NCI-H2171 (cell line): ENCODE results near the gene PLCL1.

Experiments used
- DNase-seq: peaks from one replicate; lab custom pipeline; 2025; lab: John Stamatoyannopoulos, UW

Gene PLCL1

GRCh38 chr2:197857476-197858107, 53.2 kb downstream of the PLCL1 start:
- DNase-seq = no peak

DNA sequence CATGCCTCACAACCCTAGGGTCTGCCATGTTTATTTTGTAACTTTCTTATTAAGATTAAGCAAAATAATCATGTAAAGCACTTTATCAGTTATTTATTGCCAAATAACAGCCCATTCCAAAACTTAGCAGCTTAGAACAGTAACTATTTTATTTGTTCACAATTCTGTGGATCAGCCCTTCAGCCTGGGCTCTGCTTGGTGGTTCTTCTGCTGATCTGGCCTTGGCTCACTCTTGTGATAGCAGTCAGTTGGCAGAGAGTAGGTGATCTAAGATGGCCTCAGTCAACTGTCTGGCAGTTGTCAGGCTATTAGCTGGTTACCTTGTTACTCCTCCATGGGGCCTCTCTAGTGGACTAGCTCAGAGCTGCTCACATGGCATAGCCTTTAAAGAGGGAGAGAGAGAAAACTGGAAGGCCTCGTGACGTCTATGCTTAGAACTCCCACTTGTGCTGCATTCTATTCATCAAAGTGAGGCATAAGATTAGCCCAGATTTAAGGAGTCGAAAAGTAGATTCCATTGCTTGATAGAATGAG, 54.3 kb downstream of the PLCL1 start:
- DNase-seq = no peak

- DNase-seq = no peak
These were observed 58.0 kb downstream of the PLCL1 start for GRCh38 chr2:197862246-197862955.

DNA sequence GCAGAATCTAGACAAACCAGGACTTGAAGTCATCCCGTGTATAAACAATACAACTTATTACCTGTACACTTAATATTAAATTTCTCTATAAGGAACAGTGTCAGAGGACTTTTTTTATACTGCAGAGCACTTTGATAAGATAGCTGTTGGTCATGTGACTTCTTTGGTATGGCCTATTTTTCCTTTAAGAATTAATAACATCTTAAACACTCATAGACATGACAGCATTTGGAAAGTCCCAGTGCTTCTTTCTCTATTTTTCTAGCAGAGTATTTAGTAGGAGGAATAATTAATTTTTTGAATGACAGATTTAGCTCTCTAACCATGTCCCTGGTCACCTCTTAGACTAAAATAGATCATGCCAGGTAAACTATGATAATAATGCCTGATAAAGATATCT, 59.4 kb downstream of the PLCL1 start:
- no peak for DNase-seq

- no peak for DNase-seq
These were observed 62.1 kb downstream of the PLCL1 start for GRCh38 chr2:197866455-197866854.

GRCh38 chr2:197867033-197867432, 62.6 kb downstream of the PLCL1 start:
- DNase-seq = no peak

- DNase-seq = no peak
These were observed 63.2 kb downstream of the PLCL1 start for GRCh38 chr2:197867624-197868023.

GRCh38 chr2:197868206-197868605, 63.8 kb downstream of the PLCL1 start:
- no peak for DNase-seq

DNA sequence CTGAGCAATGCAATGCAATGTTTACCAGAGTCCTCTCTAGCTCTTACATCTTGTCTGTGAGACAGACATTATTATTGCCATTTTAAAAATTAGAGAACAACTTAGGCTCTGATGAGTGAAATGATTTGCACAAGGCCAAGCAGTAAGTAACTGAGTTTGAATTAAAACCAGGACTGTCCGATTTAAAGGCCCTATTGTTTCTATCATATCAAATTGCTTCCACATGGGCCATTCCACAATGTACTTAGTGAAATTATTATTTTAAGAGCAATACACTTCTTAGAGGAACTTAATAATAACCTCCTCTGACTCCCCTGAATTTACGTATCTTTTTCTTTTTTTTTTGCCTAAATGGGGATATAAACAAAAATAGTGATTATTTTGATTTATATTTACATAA, 64.6 kb downstream of the PLCL1 start:
- DNase-seq = no peak

DNA sequence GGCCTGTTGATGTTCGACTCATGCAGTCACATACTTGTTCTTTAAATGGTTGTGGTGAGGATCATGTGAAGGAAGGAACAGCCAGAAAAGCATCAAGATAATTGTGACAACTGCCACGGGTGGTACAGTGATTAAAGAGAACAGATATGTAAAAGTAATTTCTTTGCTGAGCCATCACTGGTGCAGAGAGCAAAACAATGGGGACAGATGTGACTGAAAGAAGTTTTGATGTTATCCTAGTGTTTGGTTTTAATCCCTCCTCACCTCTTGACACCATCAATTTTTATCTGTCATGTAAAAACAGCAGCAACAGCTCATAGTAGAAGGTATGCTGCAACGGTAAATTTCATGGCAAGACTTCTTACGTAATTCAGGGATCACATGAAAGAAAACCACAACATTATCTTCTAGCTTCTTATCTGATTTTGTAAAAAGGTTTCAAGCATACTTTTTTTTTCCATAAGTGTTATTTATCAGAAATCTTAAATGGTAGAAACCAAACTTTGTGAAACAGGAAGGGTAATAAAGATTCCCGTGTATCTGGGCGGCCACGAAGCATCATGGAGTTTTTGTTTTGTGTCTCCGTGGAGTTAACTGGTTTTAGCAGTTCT, 65.2 kb downstream of the PLCL1 start:
- DNase-seq = no peak

DNA sequence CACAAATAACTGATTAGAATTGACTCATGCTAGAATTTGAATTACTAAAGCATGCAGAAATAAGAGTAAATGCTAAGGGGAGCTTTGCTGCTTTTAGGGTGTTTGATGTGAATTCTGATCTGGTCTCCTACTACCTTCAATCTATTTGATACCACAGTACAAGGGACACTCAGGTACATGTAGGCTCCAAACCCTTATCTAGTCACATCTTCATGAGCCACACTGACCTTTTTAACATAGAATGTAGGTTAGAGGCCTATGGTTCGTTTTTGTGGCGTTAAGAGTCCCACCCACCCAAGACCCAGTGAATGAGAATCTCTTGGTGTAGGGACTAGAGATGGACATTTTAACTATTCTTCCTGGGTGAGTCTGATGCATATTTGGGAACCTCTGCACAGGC, 65.7 kb downstream of the PLCL1 start:
- no peak for DNase-seq

GRCh38 chr2:197871780-197872456, 67.5 kb downstream of the PLCL1 start:
- DNase-seq = no peak

DNA sequence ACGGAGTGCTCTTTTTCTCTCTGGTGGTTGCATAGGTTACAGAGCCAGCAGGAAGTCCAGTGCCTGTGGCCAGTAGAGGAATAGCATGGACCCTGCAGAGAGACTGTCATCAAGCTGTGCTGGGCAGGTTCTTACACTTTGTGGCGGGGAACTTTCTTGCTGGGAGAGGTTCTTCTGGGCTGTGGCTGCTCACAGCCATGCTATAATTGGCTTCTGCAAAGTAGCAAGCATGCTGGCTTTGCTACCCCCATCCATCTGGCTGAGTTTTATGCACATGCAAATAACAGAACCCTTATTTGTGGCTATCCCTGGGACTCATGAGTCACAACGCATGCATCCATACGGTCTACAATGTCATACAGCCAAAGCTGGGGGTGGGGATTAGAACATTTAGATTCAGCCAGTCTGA, 68.9 kb downstream of the PLCL1 start:
- DNase-seq = no peak

DNA sequence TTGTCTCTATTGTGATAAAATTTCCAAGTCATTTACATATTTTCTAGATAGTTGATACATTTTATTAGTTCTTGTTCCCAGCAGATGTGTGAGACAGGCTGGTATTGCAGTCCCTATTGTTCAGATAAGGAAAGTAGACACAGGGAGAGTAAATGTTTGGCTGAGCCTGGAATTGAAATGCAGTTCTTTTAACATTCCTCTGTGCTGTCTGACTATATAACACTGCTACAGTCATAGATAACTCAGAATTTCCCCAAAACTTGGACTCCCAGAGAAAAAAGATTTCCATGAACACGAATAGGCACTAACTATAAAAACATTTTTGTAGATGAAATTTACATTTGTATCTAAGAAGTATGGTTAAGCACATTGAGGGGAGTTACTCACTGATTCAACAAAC, 71.4 kb downstream of the PLCL1 start:
- DNase-seq = no peak

DNA sequence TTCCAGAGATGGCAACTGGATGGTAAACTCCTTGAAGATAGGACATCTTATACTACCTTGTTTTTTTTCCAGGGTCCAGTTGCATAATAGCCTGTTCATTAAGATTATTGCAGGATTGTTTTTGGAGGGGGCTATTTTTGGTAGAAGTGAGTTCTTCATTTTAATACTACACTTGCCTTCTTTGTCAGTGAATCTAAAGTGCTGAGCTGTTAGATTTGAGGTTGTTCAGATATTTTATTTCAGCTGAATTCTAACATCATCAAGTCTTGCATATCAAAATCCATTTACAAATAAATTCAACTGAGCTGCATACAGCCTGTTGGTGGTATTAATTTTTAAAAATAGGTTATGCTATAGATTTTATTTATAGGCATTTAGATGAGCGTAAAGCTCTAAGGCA, 72.1 kb downstream of the PLCL1 start:
- no peak for DNase-seq

DNA sequence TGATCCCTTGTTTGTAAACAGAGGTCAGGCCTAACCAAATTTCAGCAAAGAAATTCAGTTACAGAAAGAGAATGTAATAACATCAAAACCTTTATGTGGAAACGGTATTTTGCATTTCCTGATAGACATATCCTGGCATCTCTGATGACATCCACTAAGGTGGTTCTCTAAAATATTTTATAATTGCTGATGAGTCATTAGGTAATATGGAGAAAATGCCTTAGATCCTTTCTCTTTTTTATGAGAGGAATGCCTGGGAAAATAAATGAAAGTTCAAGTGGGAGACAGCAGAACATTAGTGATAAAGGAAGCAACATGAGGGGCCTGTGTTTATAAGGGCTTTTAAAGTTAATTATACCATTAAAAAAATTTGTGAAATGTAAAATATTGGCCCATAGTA, 72.6 kb downstream of the PLCL1 start:
- DNase-seq = no peak

- no peak for DNase-seq
These were observed 74.4 kb downstream of the PLCL1 start for GRCh38 chr2:197878792-197879191.

GRCh38 chr2:197879812-197880408, 75.5 kb downstream of the PLCL1 start:
- DNase-seq = no peak

DNA sequence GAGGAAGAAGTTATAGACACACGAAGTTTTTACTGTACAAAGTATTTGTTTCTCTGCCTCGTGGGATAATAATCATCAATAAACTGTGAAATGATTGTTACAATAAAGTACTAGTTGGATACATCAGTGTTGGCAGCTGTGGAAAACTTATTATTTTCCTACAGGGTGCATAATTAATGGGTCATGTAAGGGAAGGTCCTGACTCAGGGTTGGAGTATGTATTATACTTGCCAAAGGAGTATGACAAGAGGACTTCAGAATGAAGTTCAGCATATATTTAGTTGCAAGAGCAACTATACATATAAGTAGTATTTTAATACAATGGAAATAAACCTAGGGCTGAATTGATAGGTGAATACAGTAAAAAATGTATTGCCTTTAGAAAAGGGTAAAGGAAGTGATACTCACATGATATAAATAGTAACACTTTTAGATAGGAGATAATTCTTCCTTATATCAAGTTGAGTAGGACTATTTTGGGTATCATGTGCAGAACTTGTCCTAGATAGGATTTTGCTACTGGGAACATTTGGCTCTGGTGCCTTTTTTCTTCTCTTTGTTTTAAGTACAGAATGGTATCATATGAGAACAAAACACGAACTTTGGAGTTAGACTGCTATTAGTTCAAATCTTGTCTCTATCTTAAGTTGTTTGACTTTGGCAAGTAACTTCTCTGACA, 79.1 kb downstream of the PLCL1 start:
- DNase-seq = no peak

DNA sequence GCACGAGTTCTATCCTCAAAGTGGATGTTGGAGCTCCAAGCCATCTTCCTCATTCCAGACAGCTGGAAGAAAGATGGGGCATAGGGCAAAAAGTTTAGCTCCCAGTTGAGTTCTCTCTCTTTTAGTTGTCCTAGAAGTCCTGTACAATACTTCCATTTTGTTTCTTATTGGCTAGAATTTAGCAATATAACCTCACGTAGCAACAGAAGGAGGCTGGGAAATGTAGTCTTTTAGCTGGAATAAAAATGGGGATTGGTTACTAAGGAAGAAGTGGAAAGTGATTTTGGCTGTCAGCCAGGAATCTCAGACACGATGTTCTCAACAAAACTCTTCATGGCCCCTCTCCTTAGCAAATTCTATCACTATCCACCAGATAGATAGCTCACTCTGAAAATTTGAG, 79.9 kb downstream of the PLCL1 start:
- no peak for DNase-seq

DNA sequence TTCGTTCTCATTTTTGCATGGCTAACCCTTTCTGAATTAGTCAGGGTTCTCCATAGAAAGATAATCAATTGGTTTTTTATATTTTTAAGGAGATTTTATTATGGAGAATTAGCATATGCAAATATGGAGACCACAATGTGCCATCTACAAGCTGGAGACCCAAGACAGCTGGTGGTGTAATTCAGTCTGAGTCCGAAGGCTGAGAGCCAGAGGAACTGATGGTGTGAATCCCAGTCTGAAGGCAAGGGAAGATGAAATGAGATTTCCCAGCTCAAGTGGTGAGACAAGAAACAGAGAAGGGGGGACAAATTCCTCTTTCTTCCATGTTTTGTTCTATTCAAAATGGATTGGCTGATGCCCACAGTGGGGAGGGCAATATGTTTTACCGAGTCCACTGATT, 80.7 kb downstream of the PLCL1 start:
- DNase-seq = no peak

DNA sequence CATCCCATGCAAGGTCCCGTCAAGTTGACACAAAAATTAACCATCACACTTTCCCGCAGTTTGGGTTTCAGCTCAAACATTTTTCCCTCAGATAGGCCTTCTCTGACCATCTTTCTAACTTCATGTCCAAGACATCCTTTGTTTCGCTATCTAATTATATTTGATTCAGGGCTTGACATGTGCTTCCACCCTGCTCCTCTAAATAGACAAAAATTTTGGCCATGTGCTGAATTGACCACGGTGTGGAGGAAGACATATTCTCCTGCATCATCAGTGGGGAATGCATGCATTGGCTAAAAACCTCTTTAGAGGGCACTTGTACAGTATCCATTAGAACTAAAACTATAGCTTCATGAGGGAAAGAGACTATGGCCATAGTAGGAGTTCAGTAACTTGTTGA, 81.2 kb downstream of the PLCL1 start:
- DNase-seq = no peak
